ENCODE measurements around the gene PTHLH. TPM values are rescaled to one million over a fixed set of nuclear protein-coding genes. Genes with fewer than 3 reads are reported as not detected.

Gene PTHLH
- total and polyA plus RNA-seq, 2 donors (not counting 1 experiment from before 2014, with no cell fraction given): not detected

GRCh38 chr12:27951898-27952297, 20.6 kb downstream of the PTHLH start:
- Histone ChIP-seq H4K20me1 (ENCODE audit: control insufficient read depth, insufficient read depth, low read length, poor library complexity, severe bottlenecking) (no peaks in the 10 kb centered on the region), H3K4me2 (replicated peaks; ENCODE audit: low read depth, low read length, poor library complexity, severe bottlenecking) (no peak overlapping the region), H3K27ac (ENCODE audit: low read length in 2 of 2) (no peak overlapping the region), H3K9me3 (ENCODE audit: control extremely low read depth in 1 of 3, control insufficient read depth in 2 of 3, insufficient read depth in 1 of 3, low read length in 2 of 3) (no peaks in the 10 kb centered on the region), H3K9ac (ENCODE audit: low read length) (no peak overlapping the region), H3K79me2 (ENCODE audit: control insufficient read depth, insufficient read depth, low read length) (no peaks in the 10 kb centered on the region), H3K4me1 (ENCODE audit: control insufficient read depth in 2 of 2, insufficient read depth in 2 of 2, low read length in 2 of 2) (no peaks in the 10 kb centered on the region), H3K27me3 (replicated peaks in 1 of 4; ENCODE audit: control extremely low read depth in 1 of 4, control insufficient read depth in 3 of 4, insufficient read depth in 4 of 4, low read length in 3 of 4) (no peaks in the 10 kb centered on the region), H3K36me3 (replicated peaks in 1 of 2; ENCODE audit: control extremely low read depth in 1 of 2, control insufficient read depth in 1 of 2, extremely low read depth in 1 of 2, insufficient read depth in 2 of 2, low read length in 1 of 2) (no peaks in the 10 kb centered on the region), H3K4me3 (ENCODE audit: control extremely low read depth in 1 of 5, extremely low read depth in 1 of 5, insufficient read depth in 1 of 5, low read depth in 2 of 5, low read length in 4 of 5) (no peak overlapping the region), H2AFZ (ENCODE audit: insufficient read depth, low read depth, low read length, poor library complexity, severe bottlenecking) (no peak overlapping the region)
- ChIA-PET CTCF (no interaction called here), POLR2A (no interaction called here)
- Mint-ChIP-seq H3K4me3 (no peak overlapping the region), H3K27me3 (peaks cover 18% of the 10 kb centered on the region), H3K9me3 (ENCODE audit: insufficient read depth) (no peaks in the 10 kb centered on the region), H3K27ac (no peak overlapping the region), H3K4me1 (no peaks in the 10 kb centered on the region)
- no peak for DNase-seq
- intact Hi-C loops (cut with micrococcal nuclease): no loop called here
- 88% methylated on average over 4 of the region's 7 CpGs for WGBS (ENCODE audit: insufficient coverage)
- no peak for ATAC-seq (ENCODE audit: low read depth)
- TF ChIP-seq CTCF (IDR thresholded peaks at IDR 0.05): no peak
- no peak for TF ChIP-seq EZH2 (IDR thresholded peaks at IDR 0.05; ENCODE audit: borderline replicate concordance, insufficient read depth, low read depth, low read length, poor library complexity, severe bottlenecking)

GRCh38 chr12:27946421-27946820, 26.1 kb downstream of the PTHLH start:
- Histone ChIP-seq H3K4me3 (ENCODE audit: control extremely low read depth in 1 of 5, extremely low read depth in 1 of 5, insufficient read depth in 1 of 5, low read depth in 2 of 5, low read length in 4 of 5) (no peak overlapping the region), H3K4me1 (ENCODE audit: control insufficient read depth in 2 of 2, insufficient read depth in 2 of 2, low read length in 2 of 2) (no peaks in the 10 kb centered on the region), H3K4me2 (replicated peaks; ENCODE audit: low read depth, low read length, poor library complexity, severe bottlenecking) (no peak overlapping the region), H3K27ac (ENCODE audit: low read length in 2 of 2) (no peak overlapping the region), H3K79me2 (ENCODE audit: control insufficient read depth, insufficient read depth, low read length) (no peaks in the 10 kb centered on the region), H3K9me3 (ENCODE audit: control extremely low read depth in 1 of 3, control insufficient read depth in 2 of 3, insufficient read depth in 1 of 3, low read length in 2 of 3) (no peaks in the 10 kb centered on the region), H2AFZ (ENCODE audit: insufficient read depth, low read depth, low read length, poor library complexity, severe bottlenecking) (no peak overlapping the region), H3K9ac (ENCODE audit: low read length) (no peak overlapping the region), H3K36me3 (replicated peaks in 1 of 2; ENCODE audit: control extremely low read depth in 1 of 2, control insufficient read depth in 1 of 2, extremely low read depth in 1 of 2, insufficient read depth in 2 of 2, low read length in 1 of 2) (no peaks in the 10 kb centered on the region), H3K27me3 (replicated peaks in 1 of 4; ENCODE audit: control extremely low read depth in 1 of 4, control insufficient read depth in 3 of 4, insufficient read depth in 4 of 4, low read length in 3 of 4) (peaks cover 0 to 4% (median 1%) of the 10 kb centered on the region in 4 experiments), H4K20me1 (ENCODE audit: control insufficient read depth, insufficient read depth, low read length, poor library complexity, severe bottlenecking) (no peaks in the 10 kb centered on the region)
- ATAC-seq (ENCODE audit: low read depth) (no peak), DNase-seq (no peak)
- TF ChIP-seq EZH2 (IDR thresholded peaks at IDR 0.05; ENCODE audit: borderline replicate concordance, insufficient read depth, low read depth, low read length, poor library complexity, severe bottlenecking) (no peak), CTCF (IDR thresholded peaks at IDR 0.05) (no peak)
- H3K4me1 Mint-ChIP-seq: no peaks in the 10 kb centered on the region
- H3K4me3 Mint-ChIP-seq: no peak overlapping the region
- ChIA-PET CTCF (interaction anchor here (5.2 kb wide), 1 partner anchor 213 kb away, joined by 19 read pairs; no protein-coding TSS in a partner anchor), POLR2A (no interaction called here)
- peaks cover 21% of the 10 kb centered on the region for H3K27me3 Mint-ChIP-seq
- WGBS (ENCODE audit: insufficient coverage): no CpG with 5 or more reads among the region's 1 CpG
- no peaks in the 10 kb centered on the region for H3K9me3 Mint-ChIP-seq (ENCODE audit: insufficient read depth)
- H3K27ac Mint-ChIP-seq: no peak overlapping the region
- intact Hi-C loops (cut with micrococcal nuclease): no loop called here

Measured in B cell (primary cell).